ENCODE results near the gene UBE2E2.

Gene UBE2E2

DNA sequence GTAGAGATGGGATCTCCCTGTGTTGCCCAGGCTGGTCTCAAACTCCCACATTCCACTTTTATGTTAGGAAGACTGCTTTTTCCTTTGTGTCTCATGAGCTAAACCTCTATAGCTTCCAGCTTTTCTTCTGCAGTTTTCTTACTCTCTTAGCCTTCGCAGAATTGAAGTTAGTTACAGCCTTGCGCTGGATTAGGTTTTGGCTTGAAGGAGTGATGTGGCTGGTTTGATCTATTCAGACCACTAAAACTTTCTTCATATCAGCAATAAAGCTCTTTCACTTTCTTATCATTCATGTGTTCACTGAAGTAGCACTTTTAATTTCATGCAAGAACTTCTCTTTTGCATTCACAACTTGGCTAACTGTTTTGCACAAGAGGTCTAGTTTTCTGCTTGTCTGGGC is 254.6 kb downstream of the UBE2E2 start:
- no peaks in the 10 kb centered on the region for H3K27me3 ChIP-seq (ENCODE audit: control insufficient read depth, insufficient read depth, low read length)
- no peaks in the 10 kb centered on the region for H3K36me3 ChIP-seq (ENCODE audit: insufficient read depth, low read length)
- peaks cover 21% of the 10 kb centered on the region for H3K4me1 ChIP-seq (ENCODE audit: control insufficient read depth, insufficient read depth, low read length)
- H3K4me2 ChIP-seq (ENCODE audit: low read length) = no peak overlapping the region
- no peak overlapping the region for H3K4me3 ChIP-seq (ENCODE audit: low read length)
- H3K9me3 ChIP-seq (replicated peaks; ENCODE audit: low read length) = no peaks in the 10 kb centered on the region
- no peak overlapping the region for H3K9ac ChIP-seq (ENCODE audit: low read depth, low read length)

- Histone ChIP-seq H3K4me2 (ENCODE audit: low read length) (no peak overlapping the region), H3K27me3 (ENCODE audit: control insufficient read depth, insufficient read depth, low read length) (no peaks in the 10 kb centered on the region), H3K9me3 (replicated peaks; ENCODE audit: low read length) (no peaks in the 10 kb centered on the region), H3K4me1 (ENCODE audit: control insufficient read depth, insufficient read depth, low read length) (peaks cover 18% of the 10 kb centered on the region), H3K4me3 (ENCODE audit: low read length) (no peak overlapping the region), H3K9ac (ENCODE audit: low read depth, low read length) (no peak overlapping the region), H3K36me3 (ENCODE audit: insufficient read depth, low read length) (no peaks in the 10 kb centered on the region)
Measured at GRCh38 chr3:23459465-23459864, 256.3 kb downstream of the UBE2E2 start.

GRCh38 chr3:23459889-23460546 is 256.9 kb downstream of the UBE2E2 start:
- H3K36me3 ChIP-seq (ENCODE audit: insufficient read depth, low read length) = no peaks in the 10 kb centered on the region
- peaks cover 13% of the 10 kb centered on the region for H3K4me1 ChIP-seq (ENCODE audit: control insufficient read depth, insufficient read depth, low read length)
- no peak overlapping the region for H3K4me3 ChIP-seq (ENCODE audit: low read length)
- H3K27me3 ChIP-seq (ENCODE audit: control insufficient read depth, insufficient read depth, low read length) = no peaks in the 10 kb centered on the region
- H3K9ac ChIP-seq (ENCODE audit: low read depth, low read length) = no peak overlapping the region
- H3K4me2 ChIP-seq (ENCODE audit: low read length) = no peak overlapping the region
- no peaks in the 10 kb centered on the region for H3K9me3 ChIP-seq (replicated peaks; ENCODE audit: low read length)

DNA sequence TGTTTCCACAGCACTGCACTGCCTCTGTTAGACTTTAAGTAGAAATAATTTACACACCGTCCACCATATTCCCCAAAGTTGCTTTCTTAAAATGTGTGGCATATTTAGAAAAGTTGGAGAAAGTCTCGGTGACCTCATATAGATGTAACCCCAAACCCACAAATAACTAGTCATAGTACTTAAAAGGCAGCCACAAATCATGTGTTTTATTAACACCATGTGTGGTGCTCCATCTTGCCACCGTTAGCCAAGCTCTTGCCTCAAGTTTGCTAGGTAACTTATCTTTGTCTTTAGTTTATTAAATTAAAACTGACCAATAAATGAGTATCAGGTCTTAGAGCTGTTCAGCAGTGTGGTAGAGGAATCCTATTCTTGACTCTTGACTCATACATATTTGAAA is 257.9 kb downstream of the UBE2E2 start:
- no peak overlapping the region for H3K9ac ChIP-seq (ENCODE audit: low read depth, low read length)
- H3K4me1 ChIP-seq (ENCODE audit: control insufficient read depth, insufficient read depth, low read length) = peaks cover 5% of the 10 kb centered on the region
- H3K36me3 ChIP-seq (ENCODE audit: insufficient read depth, low read length) = no peaks in the 10 kb centered on the region
- no peak overlapping the region for H3K4me3 ChIP-seq (ENCODE audit: low read length)
- H3K27me3 ChIP-seq (ENCODE audit: control insufficient read depth, insufficient read depth, low read length) = no peaks in the 10 kb centered on the region
- H3K9me3 ChIP-seq (replicated peaks; ENCODE audit: low read length) = no peaks in the 10 kb centered on the region
- H3K4me2 ChIP-seq (ENCODE audit: low read length) = no peak overlapping the region

DNA sequence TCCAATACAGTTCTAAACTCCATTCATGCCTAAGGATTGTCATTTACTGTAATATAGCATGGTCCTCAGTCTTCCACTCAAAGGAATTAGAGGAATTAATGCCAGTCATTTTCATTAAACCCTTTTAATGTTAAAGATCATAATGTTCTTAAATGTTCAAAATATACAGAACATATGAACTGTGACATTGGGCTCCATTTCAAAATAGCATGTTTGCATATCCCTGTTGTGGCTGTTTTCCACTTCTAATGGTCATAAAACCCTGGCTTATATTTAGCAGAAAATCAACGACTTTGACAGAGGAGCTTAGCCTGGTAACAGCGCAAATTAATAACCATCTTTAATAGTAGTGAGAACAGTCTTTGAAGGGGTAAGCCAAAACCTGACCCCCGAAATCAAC is 260.7 kb downstream of the UBE2E2 start:
- H3K9ac ChIP-seq (ENCODE audit: low read depth, low read length) = no peak overlapping the region
- H3K27me3 ChIP-seq (ENCODE audit: control insufficient read depth, insufficient read depth, low read length) = no peaks in the 10 kb centered on the region
- no peaks in the 10 kb centered on the region for H3K36me3 ChIP-seq (ENCODE audit: insufficient read depth, low read length)
- H3K4me1 ChIP-seq (ENCODE audit: control insufficient read depth, insufficient read depth, low read length) = no peaks in the 10 kb centered on the region
- no peak overlapping the region for H3K4me3 ChIP-seq (ENCODE audit: low read length)
- peaks cover 3% of the 10 kb centered on the region for H3K9me3 ChIP-seq (replicated peaks; ENCODE audit: low read length)
- H3K4me2 ChIP-seq (ENCODE audit: low read length) = no peak overlapping the region

GRCh38 chr3:23465569-23465968 is 262.4 kb downstream of the UBE2E2 start:
- H3K4me1 ChIP-seq (ENCODE audit: control insufficient read depth, insufficient read depth, low read length) = no peaks in the 10 kb centered on the region
- H3K27me3 ChIP-seq (ENCODE audit: control insufficient read depth, insufficient read depth, low read length) = no peaks in the 10 kb centered on the region
- peaks cover 3% of the 10 kb centered on the region for H3K9me3 ChIP-seq (replicated peaks; ENCODE audit: low read length)
- H3K9ac ChIP-seq (ENCODE audit: low read depth, low read length) = no peak overlapping the region
- no peaks in the 10 kb centered on the region for H3K36me3 ChIP-seq (ENCODE audit: insufficient read depth, low read length)
- no peak overlapping the region for H3K4me2 ChIP-seq (ENCODE audit: low read length)
- no peak overlapping the region for H3K4me3 ChIP-seq (ENCODE audit: low read length)

GRCh38 chr3:23468203-23468602 is 265.1 kb downstream of the UBE2E2 start:
- Histone ChIP-seq H3K4me1 (ENCODE audit: control insufficient read depth, insufficient read depth, low read length) (no peaks in the 10 kb centered on the region), H3K36me3 (ENCODE audit: insufficient read depth, low read length) (no peaks in the 10 kb centered on the region), H3K4me3 (ENCODE audit: low read length) (no peak overlapping the region)

DNA sequence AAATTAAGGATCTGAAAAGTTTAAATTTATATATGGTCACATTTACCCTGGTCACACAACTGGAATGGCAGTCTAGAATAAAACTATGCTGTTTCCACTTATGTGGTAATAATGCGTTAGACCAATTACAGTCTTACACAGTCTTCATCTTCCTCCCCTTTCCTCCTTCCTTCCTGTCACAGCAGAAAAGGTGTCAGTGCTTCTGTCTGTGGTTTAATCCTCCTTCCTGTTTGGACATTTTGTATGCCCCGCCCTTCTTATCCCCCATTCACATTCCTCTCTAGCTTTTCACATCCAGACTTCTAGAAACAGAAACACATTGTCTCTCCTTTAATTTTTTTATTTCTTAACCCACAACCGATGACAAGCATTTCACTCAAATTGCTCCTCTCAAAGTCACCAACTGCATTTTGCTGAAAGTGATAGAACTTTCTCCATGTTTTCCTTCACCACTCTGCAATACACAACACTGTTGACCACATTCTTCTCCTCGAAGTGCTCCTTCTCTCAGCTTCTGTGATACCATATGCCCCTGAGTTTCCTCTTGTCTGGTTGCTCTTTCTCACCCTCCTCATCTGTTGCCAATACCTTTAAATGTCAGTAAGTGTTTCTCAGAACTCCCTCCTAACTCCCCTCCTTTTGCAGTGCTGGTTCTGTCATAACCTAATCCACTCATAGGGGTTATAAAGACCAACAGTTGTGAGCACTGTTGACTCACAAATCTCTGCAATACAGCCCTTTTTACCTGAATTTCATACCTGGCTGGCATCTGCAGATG is 271.6 kb downstream of the UBE2E2 start:
- H3K4me1 ChIP-seq (ENCODE audit: control insufficient read depth, insufficient read depth, low read length) = peaks cover 2% of the 10 kb centered on the region
- no peaks in the 10 kb centered on the region for H3K36me3 ChIP-seq (ENCODE audit: insufficient read depth, low read length)
- no peak overlapping the region for H3K4me3 ChIP-seq (ENCODE audit: low read length)
- H3K27me3 ChIP-seq (ENCODE audit: control insufficient read depth, insufficient read depth, low read length) = no peaks in the 10 kb centered on the region
- no peak overlapping the region for H3K9ac ChIP-seq (ENCODE audit: low read depth, low read length)
- H3K9me3 ChIP-seq (replicated peaks; ENCODE audit: low read length) = peaks cover 4% of the 10 kb centered on the region
- no peak overlapping the region for H3K4me2 ChIP-seq (ENCODE audit: low read length)

More at GRCh38 chr3:23468203-23468602, 265.1 kb downstream of the UBE2E2 start:
- Histone ChIP-seq H3K27me3 (ENCODE audit: control insufficient read depth, insufficient read depth, low read length) (no peaks in the 10 kb centered on the region), H3K9me3 (replicated peaks; ENCODE audit: low read length) (peaks cover 3% of the 10 kb centered on the region), H3K9ac (ENCODE audit: low read depth, low read length) (no peak overlapping the region), H3K4me2 (ENCODE audit: low read length) (no peak overlapping the region)

DNA sequence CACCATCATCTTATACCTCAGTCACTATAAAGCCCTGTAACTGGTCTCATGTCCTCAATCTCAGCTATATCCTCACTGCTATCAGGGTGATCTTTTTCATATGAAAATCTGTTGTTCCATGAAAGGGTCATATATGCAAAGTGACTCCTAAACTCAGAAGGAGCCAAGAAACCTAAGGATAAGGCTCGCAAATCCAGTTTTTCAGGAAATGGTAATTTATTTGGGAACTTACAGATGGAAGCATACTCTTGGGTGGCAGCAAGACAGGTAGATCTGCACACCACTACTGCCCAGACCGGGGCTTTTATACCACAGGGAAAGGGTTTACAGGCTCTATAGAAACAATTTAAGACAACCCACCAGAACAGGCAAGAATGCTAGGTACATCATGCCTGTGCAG is 272.3 kb downstream of the UBE2E2 start:
- H3K4me1 ChIP-seq (ENCODE audit: control insufficient read depth, insufficient read depth, low read length) = peaks cover 2% of the 10 kb centered on the region
- H3K36me3 ChIP-seq (ENCODE audit: insufficient read depth, low read length) = no peaks in the 10 kb centered on the region
- no peak overlapping the region for H3K4me3 ChIP-seq (ENCODE audit: low read length)
- no peak overlapping the region for H3K9ac ChIP-seq (ENCODE audit: low read depth, low read length)
- H3K9me3 ChIP-seq (replicated peaks; ENCODE audit: low read length) = peaks cover 4% of the 10 kb centered on the region
- no peak overlapping the region for H3K4me2 ChIP-seq (ENCODE audit: low read length)
- no peaks in the 10 kb centered on the region for H3K27me3 ChIP-seq (ENCODE audit: control insufficient read depth, insufficient read depth, low read length)

DNA sequence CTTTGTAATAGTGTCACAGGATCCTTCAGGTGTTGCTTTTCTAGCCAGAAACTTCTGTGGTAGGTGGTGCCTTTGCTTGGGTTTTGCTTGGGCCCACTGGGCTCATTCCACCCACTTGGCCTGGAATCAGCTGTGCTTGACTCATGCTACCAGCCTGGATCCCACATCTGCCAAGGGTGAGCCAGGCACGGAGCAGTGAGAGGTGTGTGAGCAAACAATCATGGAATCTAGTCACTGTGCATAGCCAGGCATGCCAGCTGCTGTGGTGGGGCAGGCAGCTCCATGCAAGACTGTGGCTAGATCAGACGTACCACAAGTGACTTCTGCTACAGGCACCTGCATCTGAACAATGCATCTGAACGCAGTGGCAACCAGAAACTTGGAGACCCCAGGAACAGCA is 275.9 kb downstream of the UBE2E2 start:
- Histone ChIP-seq H3K9ac (ENCODE audit: low read depth, low read length) (no peak overlapping the region), H3K36me3 (ENCODE audit: insufficient read depth, low read length) (no peaks in the 10 kb centered on the region), H3K4me2 (ENCODE audit: low read length) (no peak overlapping the region)

GRCh38 chr3:23479615-23480328 is 276.6 kb downstream of the UBE2E2 start:
- Histone ChIP-seq H3K4me1 (ENCODE audit: control insufficient read depth, insufficient read depth, low read length) (peaks cover 2% of the 10 kb centered on the region), H3K27me3 (ENCODE audit: control insufficient read depth, insufficient read depth, low read length) (no peaks in the 10 kb centered on the region), H3K36me3 (ENCODE audit: insufficient read depth, low read length) (no peaks in the 10 kb centered on the region)

More for the DNA sequence above, 275.9 kb downstream of the UBE2E2 start:
- no peaks in the 10 kb centered on the region for H3K27me3 ChIP-seq (ENCODE audit: control insufficient read depth, insufficient read depth, low read length)
- H3K4me1 ChIP-seq (ENCODE audit: control insufficient read depth, insufficient read depth, low read length) = peaks cover 2% of the 10 kb centered on the region
- H3K4me3 ChIP-seq (ENCODE audit: low read length) = no peak overlapping the region
- H3K9me3 ChIP-seq (replicated peaks; ENCODE audit: low read length) = peaks cover 4% of the 10 kb centered on the region

More at GRCh38 chr3:23479615-23480328, 276.6 kb downstream of the UBE2E2 start:
- H3K4me2 ChIP-seq (ENCODE audit: low read length) = no peak overlapping the region
- no peak overlapping the region for H3K4me3 ChIP-seq (ENCODE audit: low read length)
- no peak overlapping the region for H3K9ac ChIP-seq (ENCODE audit: low read depth, low read length)
- peaks cover 4% of the 10 kb centered on the region for H3K9me3 ChIP-seq (replicated peaks; ENCODE audit: low read length)
